Measurements from ENCODE around the gene SPSB1. TPM values are rescaled to one million over a fixed set of nuclear protein-coding genes. Genes with fewer than 3 reads are reported as not detected.

The SPSB1 gene
- total and polyA plus RNA-seq, 2 of the 4 experiments (the other 2 are of a cell fraction): 16.7 to 19.8 TPM

DNA sequence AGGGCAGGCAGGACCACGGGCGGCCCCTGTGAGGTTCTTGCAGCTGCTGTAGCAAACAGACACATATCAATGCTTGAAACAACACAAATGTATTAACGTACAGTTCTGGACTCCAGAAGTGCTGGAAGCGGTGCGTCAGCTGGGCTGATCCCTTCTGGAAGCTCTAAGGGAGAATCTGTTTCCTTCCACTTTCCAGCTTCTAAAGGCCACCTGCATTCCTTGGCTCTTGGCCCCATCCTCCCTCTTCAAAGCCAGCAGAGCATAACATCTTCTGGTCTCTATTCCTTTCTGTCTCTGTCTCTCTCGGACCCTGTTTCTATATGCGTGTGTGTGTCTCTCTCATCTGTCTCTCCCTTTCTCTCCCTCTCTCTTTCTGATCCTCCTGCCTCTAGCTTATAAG, 102.3 kb downstream of the SPSB1 start:
- Histone ChIP-seq H3K9me3 (ENCODE audit: control insufficient read depth, insufficient read depth, low read length) (peaks cover 10% of the 10 kb centered on the region), H3K4ac (ENCODE audit: low read depth, low read length) (no peak overlapping the region), H3K18ac (ENCODE audit: low read depth, low read length) (no peak overlapping the region), H2BK15ac (ENCODE audit: low read depth, low read length) (no peak overlapping the region), H3K23ac (ENCODE audit: low read depth, low read length) (no peak overlapping the region), H2AK5ac (ENCODE audit: low read depth, low read length) (no peak overlapping the region), H4K91ac (ENCODE audit: insufficient read depth, low read depth, low read length) (no peak overlapping the region), H3K4me3 (ENCODE audit: insufficient read depth, low read depth, low read length) (no peak overlapping the region), H3K79me1 (ENCODE audit: low read depth in 1 of 2, low read length in 2 of 2) (no peaks in the 10 kb centered on the region), H3K9ac (ENCODE audit: low read depth, low read length) (no peak overlapping the region), H3K27ac (ENCODE audit: insufficient read depth, low read length) (no peak overlapping the region), H2AFZ (replicated peaks; ENCODE audit: low read length, poor library complexity) (no peak overlapping the region), H2BK20ac (ENCODE audit: low read depth, low read length) (no peak overlapping the region), H4K5ac (ENCODE audit: low read depth, low read length) (no peak overlapping the region), H3K27me3 (ENCODE audit: control insufficient read depth, insufficient read depth, low read length) (peaks cover 15% of the 10 kb centered on the region), H3K36me3 (ENCODE audit: control insufficient read depth, insufficient read depth, low read length) (no peaks in the 10 kb centered on the region), H3K9me1 (ENCODE audit: insufficient read depth, low read length) (no peaks in the 10 kb centered on the region; the same call in 1 of the 2 replicates), H3K4me2 (ENCODE audit: low read depth, low read length) (no peak overlapping the region), H2BK5ac (ENCODE audit: low read depth, low read length, poor library complexity, severe bottlenecking) (no peak overlapping the region), H4K20me1 (ENCODE audit: insufficient read depth, low read length) (peaks cover 4% of the 10 kb centered on the region), H2AK9ac (replicated peaks; ENCODE audit: low read depth, low read length, poor library complexity) (no peak overlapping the region), H3K14ac (replicated peaks; ENCODE audit: low read depth, low read length) (no peak overlapping the region), H2BK120ac (ENCODE audit: low read depth, low read length) (no peak overlapping the region), H3K4me1 (ENCODE audit: control insufficient read depth, insufficient read depth, low read length) (peaks cover 14% of the 10 kb centered on the region), H4K8ac (ENCODE audit: low read depth in 2 of 2, low read length in 2 of 2) (no peak overlapping the region), H3K56ac (ENCODE audit: extremely low read depth, insufficient read depth, low read length) (no peak overlapping the region)
- no TSS peak for BruUV-seq (replicated peaks)
- no peak for TF ChIP-seq CTCF (conservative IDR thresholded peaks at IDR 0.05; ENCODE audit: low read depth, low read length)
- no peak for TF ChIP-seq USF2 (IDR thresholded peaks at IDR 0.05; ENCODE audit: low read depth, low read length)
- TF ChIP-seq MAFK (IDR thresholded peaks at IDR 0.05; ENCODE audit: low read depth, low read length): no peak
- TF ChIP-seq RAD21 (IDR thresholded peaks at IDR 0.05; ENCODE audit: low read length): no peak
- no peak for TF ChIP-seq FOS (IDR thresholded peaks at IDR 0.05; ENCODE audit: low read depth, low read length)
- no peak for TF ChIP-seq NFE2L2 (IDR thresholded peaks at IDR 0.05; ENCODE audit: low read depth, low read length)
- no peak for TF ChIP-seq MXI1 (IDR thresholded peaks at IDR 0.05; ENCODE audit: borderline replicate concordance, low read depth, low read length)
- TF ChIP-seq POLR2A (IDR thresholded peaks at IDR 0.05; ENCODE audit: low read depth, low read length): no peak
- no peak for DNase-seq
- CTCF ChIA-PET: interaction anchor here (0.5 kb wide), 1 partner anchor 23 kb away, joined by 5 read pairs; no protein-coding TSS in a partner anchor
- ATAC-seq (ENCODE audit: low read depth): no peak
- POLR2A ChIA-PET (ENCODE audit: unreplicated experiment): no interaction called here
- dilution Hi-C loops (cut with HindIII; ENCODE audit: low sequenced_read_pairs, unreplicated experiment): no loop called here
- intact Hi-C loops (cut with micrococcal nuclease): no loop called here
- 94% methylated on average over 5 of the region's 7 CpGs; no CpG with 5 or more reads in 1 of the 2 experiments for WGBS, 2 experiments (ENCODE audit: extremely low coverage in 2 of 2, insufficient read length in 1 of 2)
- in situ Hi-C loops (cut with MboI; ENCODE audit: low sequenced_read_pairs): no loop called here

Measured in IMR-90 (cell line).